Measurements from ENCODE around the gene LRMDA.

GRCh38 chr10:75495434-75496190 is 64.2 kb downstream of the LRMDA start:
- no peak for TF ChIP-seq CTCF (IDR thresholded peaks at IDR 0.05)
- TF ChIP-seq POLR2A (IDR thresholded peaks at IDR 0.05): no peak
